ENCODE data around the gene DPEP1.
A peak's percentile ranks its signal among the peaks of the same experiment; 100 is the strongest.
"Not testable (repeated sequence)": the region's sequence is repeated elsewhere in the genome, so short reads cannot be mapped to it uniquely, and the experiment has no call there.

The DPEP1 gene

GRCh38 chr16:89620406-89620841 is 7.0 kb downstream of the DPEP1 start:
- DNase-seq (ENCODE audit: low read depth) = no peak

DNA sequence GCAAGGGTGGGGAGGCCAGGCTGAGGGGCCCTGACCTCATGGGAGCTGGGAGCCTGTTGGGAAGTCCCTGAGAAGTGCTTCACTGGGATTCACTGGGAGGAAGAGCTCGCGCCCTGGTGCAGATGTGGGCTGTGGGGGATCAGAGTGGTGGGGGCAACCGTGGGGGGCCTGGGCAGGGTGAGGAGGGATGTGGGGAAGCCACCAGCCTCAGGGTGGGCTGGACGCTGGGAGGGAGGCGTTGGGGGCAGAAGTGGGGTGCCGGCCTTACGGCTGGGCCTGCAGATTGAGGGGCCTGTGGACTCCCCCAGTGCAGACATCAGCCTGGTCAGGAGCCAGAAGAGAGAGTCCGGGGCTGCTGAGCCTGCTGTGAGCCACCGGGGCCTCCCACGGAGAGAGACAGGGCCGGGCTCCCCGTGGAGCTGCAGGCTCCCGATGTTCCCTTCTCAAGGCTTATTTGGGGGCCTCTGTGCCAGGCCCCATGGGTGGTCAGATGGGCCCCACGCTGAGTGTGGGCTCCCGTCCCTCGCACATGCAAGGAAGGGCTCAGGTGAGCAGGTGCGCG is 7.8 kb downstream of the DPEP1 start:
- no peak for DNase-seq (ENCODE audit: low read depth)

DNA sequence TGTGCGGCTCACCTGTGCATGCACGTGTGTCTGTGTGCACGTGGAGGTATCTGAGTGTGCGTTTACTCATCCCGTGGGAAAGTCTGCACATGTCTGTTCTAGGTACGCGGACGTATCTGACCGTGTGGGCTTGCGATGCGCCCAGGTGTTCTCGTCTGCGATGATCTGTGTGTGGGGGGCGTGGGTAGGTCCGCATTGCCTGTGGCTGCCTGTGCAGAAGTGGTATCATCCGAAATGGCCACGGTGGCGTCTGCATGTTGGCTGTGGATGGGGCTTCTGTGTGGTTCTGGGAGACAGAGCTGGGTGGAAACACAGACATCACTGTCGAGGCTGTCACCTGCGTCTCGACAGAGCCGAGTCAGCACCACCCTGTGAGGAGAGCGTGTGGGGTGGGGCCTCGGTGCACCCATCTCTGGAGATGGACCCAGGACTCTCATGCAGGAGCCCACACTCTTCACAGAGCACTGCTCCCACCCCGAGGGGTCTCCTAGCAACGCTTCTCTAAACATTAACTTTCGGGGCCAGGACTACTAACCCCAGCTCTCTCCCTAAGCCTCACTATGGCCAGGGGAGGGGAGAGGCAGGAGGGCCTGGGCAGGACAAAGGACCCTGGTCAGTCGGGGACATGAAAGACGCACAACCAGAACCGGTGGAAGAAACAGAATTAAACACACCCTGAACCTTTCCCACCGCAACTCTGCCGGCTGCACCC is 8.4 kb downstream of the DPEP1 start:
- DNase-seq (ENCODE audit: low read depth) = no peak

- DNase-seq (ENCODE audit: low read depth) = no peak
Observed at GRCh38 chr16:89623511-89624261, 10.2 kb downstream of the DPEP1 start.

GRCh38 chr16:89624777-89625761 is 11.6 kb downstream of the DPEP1 start:
- DNase-seq (ENCODE audit: low read depth) = no peak

- DNase-seq (ENCODE audit: low read depth) = no peak
Observed at GRCh38 chr16:89629827-89630610, 16.6 kb downstream of the DPEP1 start.

DNA sequence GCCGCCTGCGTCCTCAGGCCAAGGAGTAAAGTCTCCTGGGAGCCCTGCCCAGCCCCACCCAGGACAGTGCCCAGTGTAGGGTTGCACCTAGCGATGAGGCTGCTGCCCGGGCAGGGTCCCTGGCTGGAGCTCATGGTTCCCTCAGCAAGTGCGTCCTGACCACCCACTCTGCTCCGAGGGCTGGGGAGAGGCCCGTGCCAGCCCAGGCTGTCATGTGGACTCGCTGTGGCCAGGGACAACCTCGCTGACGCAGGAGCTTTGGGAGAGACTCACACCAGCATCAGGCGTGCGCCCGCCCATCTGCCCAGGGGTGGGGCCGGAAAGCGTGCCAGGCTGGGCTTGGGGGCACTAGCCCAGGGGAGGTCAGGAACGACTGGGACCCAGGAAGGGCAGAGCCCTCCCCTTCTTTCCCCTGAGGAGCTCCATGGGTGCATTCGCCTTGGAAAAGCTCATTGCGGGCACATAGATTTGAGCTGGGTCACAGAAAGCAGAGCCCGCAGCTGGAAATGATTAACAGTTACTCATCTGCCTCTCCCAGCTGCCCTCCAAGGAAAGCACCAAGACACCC is 19.7 kb downstream of the DPEP1 start:
- DNase-seq (ENCODE audit: low read depth) = peak; percentile 43

- not testable (repeated sequence) for DNase-seq (ENCODE audit: low read depth)
Observed at GRCh38 chr16:89634463-89635385, 21.3 kb downstream of the DPEP1 start.

- DNase-seq (ENCODE audit: low read depth) = no peak
Observed at GRCh38 chr16:89636663-89637062, 23.2 kb downstream of the DPEP1 start.

DNA sequence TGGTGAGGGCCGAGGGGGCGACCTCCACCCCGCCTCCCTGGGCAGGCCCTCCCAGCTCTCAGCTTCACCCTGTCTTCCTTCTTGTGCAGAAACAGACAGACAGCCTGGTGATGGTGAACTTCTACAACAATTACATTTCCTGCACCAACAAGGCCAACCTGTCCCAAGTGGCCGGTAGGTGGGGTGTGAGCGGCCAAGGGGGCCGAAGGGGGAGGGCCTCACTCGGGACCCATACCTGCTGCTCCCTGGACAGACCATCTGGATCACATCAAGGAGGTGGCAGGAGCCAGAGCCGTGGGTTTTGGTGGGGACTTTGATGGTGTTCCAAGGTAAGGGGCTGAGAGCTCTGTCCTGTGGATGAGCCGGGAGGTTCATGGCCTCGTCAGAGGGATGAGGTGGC is 23.9 kb downstream of the DPEP1 start:
- no peak for DNase-seq (ENCODE audit: low read depth)

DNA sequence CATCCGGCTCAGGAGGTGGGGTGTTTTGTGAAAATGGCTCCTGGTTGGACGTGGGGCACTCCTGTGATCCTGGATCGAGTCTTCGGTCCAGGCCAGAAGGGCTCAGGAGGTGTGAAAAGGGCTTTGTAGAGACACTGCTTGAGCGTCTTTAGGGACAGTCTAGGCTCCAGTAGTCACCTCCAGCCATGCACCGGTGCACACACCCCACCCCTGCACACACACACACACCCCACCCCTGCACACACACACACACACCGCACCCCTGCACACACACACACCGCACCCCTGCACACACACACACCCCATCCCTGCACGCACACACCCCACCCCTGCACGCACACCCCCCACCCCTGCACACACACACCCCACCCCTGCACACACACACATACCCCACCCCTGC is 25.0 kb downstream of the DPEP1 start:
- no peak for DNase-seq (ENCODE audit: low read depth)

DNA sequence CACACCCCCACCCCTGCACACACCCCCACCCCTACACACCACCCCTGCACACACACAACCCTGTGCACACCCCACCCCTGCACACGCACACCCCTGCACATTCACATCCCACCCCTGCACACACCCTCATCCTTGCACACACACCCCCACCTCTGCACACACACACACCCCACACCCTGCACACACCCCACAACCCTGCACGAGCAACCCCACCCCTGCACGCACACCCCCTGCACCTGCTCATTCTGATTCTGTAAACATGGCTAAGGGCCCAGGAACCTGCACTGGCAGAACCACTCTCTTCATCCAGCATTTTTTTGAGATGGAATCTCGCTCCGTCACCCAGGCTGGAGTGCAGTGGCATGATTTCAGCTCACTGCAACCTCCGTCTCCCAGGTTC is 25.9 kb downstream of the DPEP1 start:
- no peak for DNase-seq (ENCODE audit: low read depth)

DNA sequence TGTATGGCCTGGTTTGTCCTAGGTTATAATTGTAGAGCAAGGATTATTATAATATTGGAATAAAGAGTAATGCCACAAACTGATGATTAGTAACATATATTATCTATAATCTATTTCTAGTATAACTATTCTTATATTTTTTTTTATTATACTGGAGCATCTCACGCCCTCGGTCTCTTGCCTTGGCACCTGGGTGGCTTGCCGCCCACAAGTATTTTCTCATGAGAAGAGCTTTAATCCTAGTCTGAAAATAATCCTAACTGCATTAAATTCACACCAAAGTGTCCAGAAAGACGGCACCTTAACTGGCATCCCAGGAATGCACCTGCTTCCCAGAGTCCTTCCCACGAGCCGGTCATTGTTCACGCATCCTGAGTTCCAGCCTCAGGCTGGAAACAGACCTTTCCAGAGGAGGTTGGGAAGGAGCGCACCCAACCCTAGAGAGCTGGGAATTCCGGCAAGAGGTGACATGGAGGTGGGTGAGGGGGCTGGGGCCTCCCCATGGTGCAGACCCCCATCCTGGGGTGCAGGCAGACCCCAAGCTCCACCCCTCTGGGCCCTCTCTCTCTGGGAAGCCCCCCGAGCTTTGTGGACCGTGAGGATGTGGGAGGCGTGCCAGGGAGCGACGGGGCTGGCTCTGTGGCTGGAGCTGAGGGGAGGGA is 28.1 kb downstream of the DPEP1 start:
- no peak for DNase-seq (ENCODE audit: low read depth)

DNA sequence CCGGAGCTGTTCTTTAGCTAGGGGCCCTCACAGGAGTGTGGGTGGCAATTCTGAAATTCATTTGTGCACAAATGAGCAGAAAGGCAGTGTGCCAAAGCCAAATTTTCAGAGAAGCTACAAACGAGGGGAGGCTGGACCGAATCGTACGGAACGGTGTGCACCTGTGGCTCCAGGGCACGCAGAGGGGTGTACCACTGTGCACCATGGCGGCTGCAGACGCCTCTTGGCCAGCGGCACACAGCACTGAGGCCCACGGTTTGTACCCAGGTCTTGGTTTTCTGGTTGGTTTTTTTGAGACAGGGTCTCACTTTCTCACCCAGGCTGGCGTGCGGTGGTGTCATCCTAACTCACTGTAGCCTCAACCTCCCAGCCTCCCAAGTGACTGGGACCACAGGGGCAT is 29.1 kb downstream of the DPEP1 start:
- DNase-seq (ENCODE audit: low read depth) = no peak

GRCh38 chr16:89643769-89644300 is 30.4 kb downstream of the DPEP1 start:
- no peak for DNase-seq (ENCODE audit: low read depth)

DNA sequence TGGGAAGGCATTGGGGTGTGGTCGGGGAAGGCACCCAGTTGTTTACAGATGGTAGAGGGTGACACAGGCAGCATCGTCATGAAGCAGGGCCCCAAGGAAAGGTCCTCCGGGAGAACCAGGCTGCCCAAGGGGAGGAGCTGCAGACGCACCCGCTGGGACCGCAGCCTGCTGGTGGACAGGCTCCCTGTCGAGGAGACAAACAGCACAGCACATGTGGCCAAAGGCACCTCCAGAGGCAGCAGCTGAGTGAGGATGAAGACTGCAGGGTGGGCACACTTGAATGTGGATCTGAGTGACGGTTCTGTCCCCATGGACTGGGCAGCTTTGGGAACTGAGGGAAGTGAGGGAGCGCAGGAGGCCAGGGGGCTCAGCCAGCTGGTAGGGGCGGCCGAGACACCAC is 31.7 kb downstream of the DPEP1 start:
- DNase-seq (ENCODE audit: low read depth) = no peak

DNA sequence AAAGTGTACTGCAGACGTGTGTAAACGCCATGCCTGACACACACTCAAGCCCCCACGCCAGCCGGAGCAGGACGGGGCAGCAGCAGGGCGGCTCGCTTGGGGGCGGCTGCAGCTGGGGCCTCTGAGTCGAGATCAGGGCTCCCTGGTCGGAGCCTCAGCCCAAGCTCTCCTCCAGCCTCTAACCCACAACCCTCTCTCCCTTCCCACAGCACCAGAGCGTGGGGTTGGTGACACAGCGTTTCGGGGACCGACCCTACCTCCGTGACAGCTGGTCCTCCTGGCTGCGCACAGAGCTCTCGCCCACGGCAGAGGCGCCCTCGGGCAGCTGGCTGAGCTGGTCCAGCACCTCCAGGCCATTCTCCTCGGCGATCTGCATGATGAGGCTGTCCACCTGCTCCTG is 32.8 kb downstream of the DPEP1 start:
- no peak for DNase-seq (ENCODE audit: low read depth)

DNA sequence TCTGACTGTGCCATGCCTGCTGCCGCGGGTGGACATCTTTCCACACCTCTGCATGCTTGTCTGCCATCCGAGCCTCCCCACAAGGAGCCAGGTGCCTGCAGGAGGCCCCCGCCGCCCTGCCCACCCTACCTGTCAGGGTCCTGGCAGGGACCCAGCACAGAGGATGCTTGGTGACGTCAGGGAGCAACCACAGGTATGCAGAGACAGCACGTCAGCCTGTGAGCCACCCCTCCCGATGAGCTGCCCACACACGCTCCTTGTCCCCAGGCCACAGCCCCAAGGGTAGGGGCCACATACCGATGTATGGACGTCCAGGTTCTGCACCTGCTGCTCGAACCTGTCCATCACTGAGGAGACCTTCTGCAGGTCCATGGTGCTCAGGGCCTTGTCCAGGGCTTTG is 33.5 kb downstream of the DPEP1 start:
- DNase-seq (ENCODE audit: low read depth) = no peak

GRCh38 chr16:89651584-89651983 is 38.1 kb downstream of the DPEP1 start:
- DNase-seq (ENCODE audit: low read depth) = no peak
